ENCODE results near the gene SMC6. TPM values are rescaled to one million over a fixed set of nuclear protein-coding genes. Genes with fewer than 3 reads are reported as not detected.

SMC6 gene
- total and polyA plus RNA-seq, 10 of the 15 experiments (the other 5 are each of a cell fraction or from before 2014, with no cell fraction given), result 12.8 to 63.8 (median 38.8) TPM

GRCh38 chr2:17625446-17625845 lies 128.2 kb downstream of the SMC6 start (continued):
- TF ChIP-seq, protein P1, sequence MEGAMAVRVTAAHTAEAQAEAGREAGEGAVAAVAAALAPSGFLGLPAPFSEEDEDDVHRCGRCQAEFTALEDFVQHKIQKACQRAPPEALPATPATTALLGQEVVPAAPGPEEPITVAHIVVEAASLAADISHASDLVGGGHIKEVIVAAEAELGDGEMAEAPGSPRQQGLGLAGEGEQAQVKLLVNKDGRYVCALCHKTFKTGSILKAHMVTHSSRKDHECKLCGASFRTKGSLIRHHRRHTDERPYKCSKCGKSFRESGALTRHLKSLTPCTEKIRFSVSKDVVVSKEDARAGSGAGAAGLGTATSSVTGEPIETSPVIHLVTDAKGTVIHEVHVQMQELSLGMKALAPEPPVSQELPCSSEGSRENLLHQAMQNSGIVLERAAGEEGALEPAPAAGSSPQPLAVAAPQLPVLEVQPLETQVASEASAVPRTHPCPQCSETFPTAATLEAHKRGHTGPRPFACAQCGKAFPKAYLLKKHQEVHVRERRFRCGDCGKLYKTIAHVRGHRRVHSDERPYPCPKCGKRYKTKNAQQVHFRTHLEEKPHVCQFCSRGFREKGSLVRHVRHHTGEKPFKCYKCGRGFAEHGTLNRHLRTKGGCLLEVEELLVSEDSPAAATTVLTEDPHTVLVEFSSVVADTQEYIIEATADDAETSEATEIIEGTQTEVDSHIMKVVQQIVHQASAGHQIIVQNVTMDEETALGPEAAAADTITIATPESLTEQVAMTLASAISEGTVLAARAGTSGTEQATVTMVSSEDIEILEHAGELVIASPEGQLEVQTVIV (IDR thresholded peaks at IDR 0.05; ENCODE audit: borderline replicate concordance, partially characterized antibody), result no peak
- TF ChIP-seq SUPT20H (IDR thresholded peaks at IDR 0.05; ENCODE audit: borderline replicate concordance, control insufficient read depth, low read depth, low read length), result no peak
- TF ChIP-seq, protein P2, sequence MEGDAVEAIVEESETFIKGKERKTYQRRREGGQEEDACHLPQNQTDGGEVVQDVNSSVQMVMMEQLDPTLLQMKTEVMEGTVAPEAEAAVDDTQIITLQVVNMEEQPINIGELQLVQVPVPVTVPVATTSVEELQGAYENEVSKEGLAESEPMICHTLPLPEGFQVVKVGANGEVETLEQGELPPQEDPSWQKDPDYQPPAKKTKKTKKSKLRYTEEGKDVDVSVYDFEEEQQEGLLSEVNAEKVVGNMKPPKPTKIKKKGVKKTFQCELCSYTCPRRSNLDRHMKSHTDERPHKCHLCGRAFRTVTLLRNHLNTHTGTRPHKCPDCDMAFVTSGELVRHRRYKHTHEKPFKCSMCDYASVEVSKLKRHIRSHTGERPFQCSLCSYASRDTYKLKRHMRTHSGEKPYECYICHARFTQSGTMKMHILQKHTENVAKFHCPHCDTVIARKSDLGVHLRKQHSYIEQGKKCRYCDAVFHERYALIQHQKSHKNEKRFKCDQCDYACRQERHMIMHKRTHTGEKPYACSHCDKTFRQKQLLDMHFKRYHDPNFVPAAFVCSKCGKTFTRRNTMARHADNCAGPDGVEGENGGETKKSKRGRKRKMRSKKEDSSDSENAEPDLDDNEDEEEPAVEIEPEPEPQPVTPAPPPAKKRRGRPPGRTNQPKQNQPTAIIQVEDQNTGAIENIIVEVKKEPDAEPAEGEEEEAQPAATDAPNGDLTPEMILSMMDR (IDR thresholded peaks at IDR 0.05 in 2 of 3, conservative IDR thresholded peaks at IDR 0.05 in 1 of 3; ENCODE audit: control insufficient read depth in 2 of 3, extremely low read depth in 1 of 3, insufficient read depth in 1 of 3, low read depth in 3 of 3, low read length in 3 of 3), result no peak
- no peak for TF ChIP-seq EED (IDR thresholded peaks at IDR 0.05; ENCODE audit: low read depth)
- no peak for TF ChIP-seq NFXL1 (IDR thresholded peaks at IDR 0.05; ENCODE audit: borderline replicate concordance)
- TF ChIP-seq, protein P3, sequence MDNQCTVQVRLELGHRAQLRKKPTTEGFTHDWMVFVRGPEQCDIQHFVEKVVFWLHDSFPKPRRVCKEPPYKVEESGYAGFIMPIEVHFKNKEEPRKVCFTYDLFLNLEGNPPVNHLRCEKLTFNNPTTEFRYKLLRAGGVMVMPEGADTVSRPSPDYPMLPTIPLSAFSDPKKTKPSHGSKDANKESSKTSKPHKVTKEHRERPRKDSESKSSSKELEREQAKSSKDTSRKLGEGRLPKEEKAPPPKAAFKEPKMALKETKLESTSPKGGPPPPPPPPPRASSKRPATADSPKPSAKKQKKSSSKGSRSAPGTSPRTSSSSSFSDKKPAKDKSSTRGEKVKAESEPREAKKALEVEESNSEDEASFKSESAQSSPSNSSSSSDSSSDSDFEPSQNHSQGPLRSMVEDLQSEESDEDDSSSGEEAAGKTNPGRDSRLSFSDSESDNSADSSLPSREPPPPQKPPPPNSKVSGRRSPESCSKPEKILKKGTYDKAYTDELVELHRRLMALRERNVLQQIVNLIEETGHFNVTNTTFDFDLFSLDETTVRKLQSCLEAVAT (IDR thresholded peaks at IDR 0.05), result no peak
- TF ChIP-seq DPF2 (IDR thresholded peaks at IDR 0.05), result no peak
- TF ChIP-seq MAX (IDR thresholded peaks at IDR 0.05; ENCODE audit: low read depth, low read length), result no peak
- no peak for TF ChIP-seq CHD2 (IDR thresholded peaks at IDR 0.05; ENCODE audit: borderline replicate concordance, low read depth, low read length)
- TF ChIP-seq CEBPB (IDR thresholded peaks at IDR 0.05; ENCODE audit: borderline replicate concordance in 1 of 2, low read depth in 2 of 2, low read length in 2 of 2), result no peak
